ENCODE data around the gene NETO1. TPM values are rescaled to one million over a fixed set of nuclear protein-coding genes. Genes with fewer than 3 reads are reported as not detected.

The NETO1 gene
- total and polyA plus RNA-seq, 10 of the 15 experiments (the other 5 are each of a cell fraction or from before 2014, with no cell fraction given), result 0.52 TPM; not detected in 9

DNA sequence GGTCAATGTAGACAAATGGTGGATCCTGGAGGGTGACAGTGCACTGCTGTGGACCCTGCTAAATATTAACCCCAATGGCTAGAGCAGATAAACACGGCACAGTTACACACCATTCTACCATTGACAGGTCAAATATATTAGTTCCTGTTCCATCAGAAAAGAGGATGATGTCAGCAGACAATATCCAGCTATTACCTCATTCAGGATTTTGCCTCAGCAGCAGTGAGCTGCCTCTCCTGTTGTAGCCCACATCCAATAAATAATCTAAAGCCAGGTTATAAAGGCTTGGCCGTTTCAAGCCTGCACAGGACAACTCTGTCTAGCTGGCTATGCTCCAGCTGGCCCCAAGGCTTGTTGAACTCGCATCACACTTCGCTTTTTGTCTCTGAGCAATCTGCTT, 31.6 kb upstream of the NETO1 start (continued):
- TF ChIP-seq SREBF1 (IDR thresholded peaks at IDR 0.05; ENCODE audit: low read length), result no peak

DNA sequence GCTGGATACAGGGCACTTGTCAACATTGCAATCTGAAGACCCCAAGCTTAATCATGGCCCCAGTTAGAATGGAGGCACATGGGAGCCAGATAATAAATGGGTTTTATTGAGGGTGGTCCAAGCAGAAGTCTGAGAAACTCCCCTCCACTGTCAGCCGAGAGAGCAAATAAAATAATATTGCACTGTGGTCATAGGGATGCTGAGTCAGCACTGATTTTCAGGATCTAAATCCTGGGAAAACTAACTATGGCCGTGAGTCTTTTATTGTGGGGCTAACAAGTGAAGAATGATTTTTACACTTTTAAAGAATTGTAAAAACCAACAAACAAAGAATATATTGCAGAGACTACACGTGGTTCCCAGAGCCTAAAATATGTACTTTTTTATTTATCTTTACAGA, 31.1 kb upstream of the NETO1 start:
- Histone ChIP-seq H3K9me3 (replicated peaks; ENCODE audit: control insufficient read depth, insufficient read depth, low read length) (no peaks in the 10 kb centered on the region), H3K4me2 (ENCODE audit: control insufficient read depth, insufficient read depth) (no peak overlapping the region), H3K9ac (ENCODE audit: control insufficient read depth, insufficient read depth, low read length) (no peak overlapping the region), H3K79me2 (ENCODE audit: control insufficient read depth, insufficient read depth, low read length) (no peaks in the 10 kb centered on the region), H4K20me1 (ENCODE audit: control insufficient read depth, insufficient read depth) (no peaks in the 10 kb centered on the region), H3K36me3 (ENCODE audit: control insufficient read depth in 2 of 2, insufficient read depth in 2 of 2, low read length in 1 of 2) (no peaks in the 10 kb centered on the region), H3K4me1 (ENCODE audit: control insufficient read depth, insufficient read depth, low read length) (no peaks in the 10 kb centered on the region), H3K4me3 (no peak overlapping the region), H2AFZ (ENCODE audit: control insufficient read depth, low read depth, low read length) (no peak overlapping the region), H3K27me3 (replicated peaks in 1 of 2; ENCODE audit: control insufficient read depth in 2 of 2, insufficient read depth in 2 of 2, low read length in 1 of 2) (no peaks in the 10 kb centered on the region), H3K27ac (ENCODE audit: control insufficient read depth, insufficient read depth) (no peak overlapping the region)
- ATAC-seq, result no peak
- DNase-seq (ENCODE audit: low read depth, low spot score), result no peak
- CTCF ChIA-PET, result no interaction called here
- 29% methylated on average over 3 of the region's 3 CpGs for WGBS (ENCODE audit: insufficient coverage, insufficient replicate concordance, low lambda C conversion rate, missing lambda C conversion rate)
- TF ChIP-seq CBFB (IDR thresholded peaks at IDR 0.05; ENCODE audit: low read depth), result no peak
- TF ChIP-seq STAT1 (conservative IDR thresholded peaks at IDR 0.05), result no peak
- TF ChIP-seq, protein P1, sequence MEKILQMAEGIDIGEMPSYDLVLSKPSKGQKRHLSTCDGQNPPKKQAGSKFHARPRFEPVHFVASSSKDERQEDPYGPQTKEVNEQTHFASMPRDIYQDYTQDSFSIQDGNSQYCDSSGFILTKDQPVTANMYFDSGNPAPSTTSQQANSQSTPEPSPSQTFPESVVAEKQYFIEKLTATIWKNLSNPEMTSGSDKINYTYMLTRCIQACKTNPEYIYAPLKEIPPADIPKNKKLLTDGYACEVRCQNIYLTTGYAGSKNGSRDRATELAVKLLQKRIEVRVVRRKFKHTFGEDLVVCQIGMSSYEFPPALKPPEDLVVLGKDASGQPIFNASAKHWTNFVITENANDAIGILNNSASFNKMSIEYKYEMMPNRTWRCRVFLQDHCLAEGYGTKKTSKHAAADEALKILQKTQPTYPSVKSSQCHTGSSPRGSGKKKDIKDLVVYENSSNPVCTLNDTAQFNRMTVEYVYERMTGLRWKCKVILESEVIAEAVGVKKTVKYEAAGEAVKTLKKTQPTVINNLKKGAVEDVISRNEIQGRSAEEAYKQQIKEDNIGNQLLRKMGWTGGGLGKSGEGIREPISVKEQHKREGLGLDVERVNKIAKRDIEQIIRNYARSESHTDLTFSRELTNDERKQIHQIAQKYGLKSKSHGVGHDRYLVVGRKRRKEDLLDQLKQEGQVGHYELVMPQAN (conservative IDR thresholded peaks at IDR 0.05), result no peak
- no peak for TF ChIP-seq DPF2 (IDR thresholded peaks at IDR 0.05)
- no peak for TF ChIP-seq ZBED1 (IDR thresholded peaks at IDR 0.05; ENCODE audit: borderline replicate concordance)
- no peak for TF ChIP-seq ZNF622 (IDR thresholded peaks at IDR 0.05)
- TF ChIP-seq, protein P2, sequence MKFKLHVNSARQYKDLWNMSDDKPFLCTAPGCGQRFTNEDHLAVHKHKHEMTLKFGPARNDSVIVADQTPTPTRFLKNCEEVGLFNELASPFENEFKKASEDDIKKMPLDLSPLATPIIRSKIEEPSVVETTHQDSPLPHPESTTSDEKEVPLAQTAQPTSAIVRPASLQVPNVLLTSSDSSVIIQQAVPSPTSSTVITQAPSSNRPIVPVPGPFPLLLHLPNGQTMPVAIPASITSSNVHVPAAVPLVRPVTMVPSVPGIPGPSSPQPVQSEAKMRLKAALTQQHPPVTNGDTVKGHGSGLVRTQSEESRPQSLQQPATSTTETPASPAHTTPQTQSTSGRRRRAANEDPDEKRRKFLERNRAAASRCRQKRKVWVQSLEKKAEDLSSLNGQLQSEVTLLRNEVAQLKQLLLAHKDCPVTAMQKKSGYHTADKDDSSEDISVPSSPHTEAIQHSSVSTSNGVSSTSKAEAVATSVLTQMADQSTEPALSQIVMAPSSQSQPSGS (IDR thresholded peaks at IDR 0.05; ENCODE audit: low read length), result no peak
- TF ChIP-seq, protein P3, sequence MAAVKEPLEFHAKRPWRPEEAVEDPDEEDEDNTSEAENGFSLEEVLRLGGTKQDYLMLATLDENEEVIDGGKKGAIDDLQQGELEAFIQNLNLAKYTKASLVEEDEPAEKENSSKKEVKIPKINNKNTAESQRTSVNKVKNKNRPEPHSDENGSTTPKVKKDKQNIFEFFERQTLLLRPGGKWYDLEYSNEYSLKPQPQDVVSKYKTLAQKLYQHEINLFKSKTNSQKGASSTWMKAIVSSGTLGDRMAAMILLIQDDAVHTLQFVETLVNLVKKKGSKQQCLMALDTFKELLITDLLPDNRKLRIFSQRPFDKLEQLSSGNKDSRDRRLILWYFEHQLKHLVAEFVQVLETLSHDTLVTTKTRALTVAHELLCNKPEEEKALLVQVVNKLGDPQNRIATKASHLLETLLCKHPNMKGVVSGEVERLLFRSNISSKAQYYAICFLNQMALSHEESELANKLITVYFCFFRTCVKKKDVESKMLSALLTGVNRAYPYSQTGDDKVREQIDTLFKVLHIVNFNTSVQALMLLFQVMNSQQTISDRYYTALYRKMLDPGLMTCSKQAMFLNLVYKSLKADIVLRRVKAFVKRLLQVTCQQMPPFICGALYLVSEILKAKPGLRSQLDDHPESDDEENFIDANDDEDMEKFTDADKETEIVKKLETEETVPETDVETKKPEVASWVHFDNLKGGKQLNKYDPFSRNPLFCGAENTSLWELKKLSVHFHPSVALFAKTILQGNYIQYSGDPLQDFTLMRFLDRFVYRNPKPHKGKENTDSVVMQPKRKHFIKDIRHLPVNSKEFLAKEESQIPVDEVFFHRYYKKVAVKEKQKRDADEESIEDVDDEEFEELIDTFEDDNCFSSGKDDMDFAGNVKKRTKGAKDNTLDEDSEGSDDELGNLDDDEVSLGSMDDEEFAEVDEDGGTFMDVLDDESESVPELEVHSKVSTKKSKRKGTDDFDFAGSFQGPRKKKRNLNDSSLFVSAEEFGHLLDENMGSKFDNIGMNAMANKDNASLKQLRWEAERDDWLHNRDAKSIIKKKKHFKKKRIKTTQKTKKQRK (IDR thresholded peaks at IDR 0.05; ENCODE audit: low read depth, low read length), result no peak
- no peak for TF ChIP-seq FOS (IDR thresholded peaks at IDR 0.05; ENCODE audit: borderline replicate concordance, extremely low read depth, insufficient read length)
- no peak for TF ChIP-seq CHD2 (IDR thresholded peaks at IDR 0.05; ENCODE audit: borderline replicate concordance, low read depth, low read length)
- intact Hi-C loops (cut with micrococcal nuclease; ENCODE audit: unreplicated experiment), result loop anchor here (10.0 kb wide), 1 partner anchor 236 kb away; no protein-coding TSS in a partner anchor
- in situ Hi-C loops (cut with MboI), result no loop called here
- SMC1A ChIA-PET (ENCODE audit: uncharacterized antibody, unreplicated experiment), result no interaction called here
- POLR2A ChIA-PET, result no interaction called here
- RAD21 ChIA-PET (ENCODE audit: unreplicated experiment), result no interaction called here
- no TSS peak for BruUV-seq (replicated peaks)
- no peak for FAIRE-seq
